ENCODE data around the gene ELF3.
"Not testable (repeated sequence)": the region's sequence is repeated elsewhere in the genome, so short reads cannot be mapped to it uniquely, and the experiment has no call there.

The ELF3 gene

DNA sequence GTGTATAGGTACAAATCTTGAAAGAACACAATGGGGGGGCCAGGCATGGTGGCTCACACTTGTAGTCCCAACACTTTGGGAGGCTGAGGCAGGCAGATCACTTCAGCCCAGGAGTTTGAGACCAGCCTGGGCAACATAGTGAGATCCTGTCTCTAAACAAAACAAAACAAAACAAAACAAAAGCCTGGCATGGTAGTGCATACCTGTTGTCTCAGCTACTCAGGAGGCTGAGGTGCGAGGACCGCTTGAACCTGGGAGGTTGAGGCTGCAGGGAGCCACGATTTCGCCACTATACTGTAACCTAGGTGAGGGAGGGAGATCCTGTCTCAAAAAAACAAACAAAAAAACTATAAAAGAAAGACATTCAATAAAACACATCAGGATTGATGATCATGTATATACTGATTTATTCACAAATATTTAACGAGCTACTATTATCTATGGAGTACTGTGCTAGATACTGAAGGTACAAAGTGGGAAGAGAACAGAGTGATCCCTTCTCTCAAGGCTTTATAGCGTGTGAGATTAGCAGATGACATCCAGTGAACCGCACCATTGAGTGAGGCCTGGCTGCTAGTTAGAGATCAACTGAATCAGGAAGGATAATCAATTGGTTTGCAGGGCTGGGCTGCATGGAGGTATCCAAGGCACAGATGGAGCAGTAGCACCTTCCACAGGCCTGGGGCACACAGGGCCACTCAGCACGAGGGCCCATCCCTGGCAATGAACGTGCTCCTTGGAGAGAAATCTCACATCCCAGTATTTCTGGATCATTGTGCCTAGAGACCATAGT, 26.4 kb downstream of the ELF3 start:
- no peak for DNase-seq

GRCh38 chr1:202037706-202038296, 27.4 kb downstream of the ELF3 start:
- no peak for DNase-seq

GRCh38 chr1:202038688-202039346, 28.4 kb downstream of the ELF3 start:
- no peak for DNase-seq

DNA sequence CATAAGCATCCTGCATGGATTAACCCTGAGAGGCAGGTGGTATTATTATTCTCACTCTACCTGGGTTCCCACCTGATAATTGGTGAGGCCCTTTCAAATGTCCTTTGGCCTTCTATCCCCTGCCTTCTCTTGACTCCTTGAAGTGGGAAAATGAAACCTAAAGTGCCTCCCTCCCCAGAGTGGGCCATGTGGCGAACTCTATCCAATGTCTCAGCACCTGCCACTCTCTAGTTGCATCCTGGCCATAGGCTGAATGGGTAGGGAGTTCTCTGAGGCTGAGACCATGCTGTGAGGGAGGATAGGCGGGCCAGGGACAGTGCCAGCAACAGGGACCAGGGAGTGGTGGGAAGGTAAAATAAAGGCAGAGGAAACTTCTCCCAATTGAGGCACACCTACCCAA, 35.3 kb downstream of the ELF3 start:
- DNase-seq = no peak

DNA sequence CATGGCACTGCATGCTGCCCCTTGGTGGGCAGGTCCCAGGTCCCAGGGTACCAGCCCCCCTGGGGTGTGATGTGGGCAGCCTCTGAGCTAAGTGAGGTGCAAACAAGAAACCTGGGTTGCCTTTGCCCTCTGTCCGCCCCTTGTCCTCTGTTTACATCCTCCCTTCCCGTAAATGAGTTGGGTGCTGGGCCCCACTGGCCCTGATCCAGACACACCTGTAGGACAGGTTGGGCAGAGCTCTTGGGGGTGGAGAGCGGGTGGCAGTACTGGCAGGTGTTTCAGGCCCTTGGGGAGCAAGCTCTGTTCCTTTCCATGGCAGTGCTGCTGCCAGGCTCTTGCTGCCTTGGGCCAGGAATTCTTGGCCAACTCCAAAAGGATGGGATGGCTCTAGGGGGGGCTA, 35.8 kb downstream of the ELF3 start:
- no peak for DNase-seq

DNA sequence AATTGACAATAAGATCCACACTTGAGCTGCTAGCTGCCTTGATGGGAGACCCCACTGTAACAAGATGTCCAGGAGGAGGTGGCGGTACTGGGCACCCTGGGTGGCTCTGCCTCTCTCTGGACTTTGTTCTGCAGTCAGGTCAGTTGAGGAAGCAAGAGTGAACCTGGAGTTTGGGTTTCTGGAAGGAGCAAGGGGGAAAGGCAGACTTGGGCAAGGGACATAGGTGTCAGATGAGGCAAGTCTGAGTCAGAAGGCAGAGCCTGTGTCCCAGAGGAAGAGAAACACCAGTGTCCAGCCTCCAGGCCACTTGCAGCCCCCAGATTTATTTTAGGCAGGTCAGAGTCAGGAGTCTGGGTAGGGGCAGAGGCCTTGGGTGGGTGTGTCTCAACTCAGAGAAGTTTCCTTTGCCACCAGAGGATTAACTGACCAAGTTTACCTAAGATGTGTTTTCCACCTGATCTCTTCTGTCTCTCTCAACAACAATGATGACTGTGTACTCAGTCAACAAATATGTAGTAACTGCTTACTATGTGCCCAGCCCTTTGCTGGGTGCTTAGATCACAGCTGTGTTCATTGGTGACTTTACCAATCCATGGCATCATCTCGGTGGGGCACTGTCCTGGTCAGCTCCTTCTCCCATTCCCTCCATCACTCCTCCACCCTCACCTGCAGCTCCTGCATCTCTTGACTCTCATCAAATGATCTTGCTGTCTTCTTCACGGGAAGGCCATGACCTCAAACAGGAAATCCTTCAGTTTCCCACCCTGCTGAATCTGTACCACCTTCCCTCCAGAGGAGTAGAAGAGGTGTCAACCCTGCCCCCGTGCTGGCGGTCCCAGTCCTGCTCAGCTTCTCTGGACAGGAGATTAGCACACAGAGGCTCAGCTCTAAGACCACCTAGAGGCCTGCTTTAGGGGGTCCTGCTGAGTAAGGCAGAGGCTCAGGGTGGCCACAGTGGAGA, 36.6 kb downstream of the ELF3 start:
- no peak for DNase-seq

DNA sequence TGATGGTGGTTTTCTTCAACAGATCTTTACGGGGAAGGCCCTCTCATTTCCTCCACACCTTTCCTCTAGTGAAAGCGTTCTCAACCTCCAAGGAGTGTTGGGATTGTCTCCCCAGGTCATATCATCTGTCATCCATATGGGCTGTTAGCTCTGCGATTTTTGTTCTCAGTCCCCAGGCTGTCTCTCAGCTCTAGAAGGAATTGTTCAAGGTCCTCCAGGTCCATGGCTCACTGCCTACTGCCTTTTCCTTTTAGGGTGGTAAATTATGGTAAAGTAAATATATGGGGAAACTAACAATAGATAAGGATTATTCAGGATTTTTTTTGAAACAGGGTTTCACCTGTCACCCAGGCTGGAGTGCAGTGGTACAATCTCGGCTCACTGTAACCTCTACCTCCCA, 37.6 kb downstream of the ELF3 start:
- no peak for DNase-seq

GRCh38 chr1:202049129-202049528, 38.7 kb downstream of the ELF3 start:
- no peak for DNase-seq

DNA sequence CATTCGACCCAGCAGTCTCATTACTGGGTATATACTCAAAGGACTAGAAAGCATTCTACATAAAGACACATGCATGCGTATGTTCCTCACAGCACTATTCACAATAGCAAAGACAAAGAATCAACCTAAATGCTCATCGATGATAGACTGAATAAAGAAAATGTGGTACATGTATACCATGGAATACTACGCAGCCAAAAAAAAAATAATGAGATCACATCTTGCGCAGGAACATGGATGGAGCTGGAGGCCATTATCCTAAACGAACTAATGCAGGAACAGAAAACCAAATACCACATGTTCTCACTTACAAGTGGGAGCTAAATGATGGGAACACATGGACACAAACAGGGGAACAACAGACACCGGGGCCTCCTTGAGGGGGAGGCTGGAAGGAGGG, 43.7 kb downstream of the ELF3 start:
- DNase-seq = no peak

DNA sequence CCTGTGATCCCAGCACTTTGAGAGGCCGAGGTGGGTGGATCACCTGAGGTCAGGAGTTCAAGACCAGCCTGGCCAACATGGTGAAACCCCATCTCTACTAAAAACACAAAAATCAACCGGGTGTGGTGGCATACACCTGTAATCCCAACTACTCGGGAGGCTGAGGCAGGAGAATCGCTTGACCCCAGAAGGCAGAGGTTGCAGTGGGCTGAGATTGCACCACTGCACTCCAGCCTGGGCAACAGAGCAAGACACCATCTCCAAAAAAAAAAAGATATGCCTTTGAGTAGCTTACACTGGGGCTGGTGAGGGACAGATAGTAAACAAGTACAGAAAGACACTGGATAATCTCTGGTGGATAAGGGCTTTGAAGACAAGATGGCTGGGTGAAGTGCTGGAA, 44.3 kb downstream of the ELF3 start:
- not testable (repeated sequence) for DNase-seq

DNA sequence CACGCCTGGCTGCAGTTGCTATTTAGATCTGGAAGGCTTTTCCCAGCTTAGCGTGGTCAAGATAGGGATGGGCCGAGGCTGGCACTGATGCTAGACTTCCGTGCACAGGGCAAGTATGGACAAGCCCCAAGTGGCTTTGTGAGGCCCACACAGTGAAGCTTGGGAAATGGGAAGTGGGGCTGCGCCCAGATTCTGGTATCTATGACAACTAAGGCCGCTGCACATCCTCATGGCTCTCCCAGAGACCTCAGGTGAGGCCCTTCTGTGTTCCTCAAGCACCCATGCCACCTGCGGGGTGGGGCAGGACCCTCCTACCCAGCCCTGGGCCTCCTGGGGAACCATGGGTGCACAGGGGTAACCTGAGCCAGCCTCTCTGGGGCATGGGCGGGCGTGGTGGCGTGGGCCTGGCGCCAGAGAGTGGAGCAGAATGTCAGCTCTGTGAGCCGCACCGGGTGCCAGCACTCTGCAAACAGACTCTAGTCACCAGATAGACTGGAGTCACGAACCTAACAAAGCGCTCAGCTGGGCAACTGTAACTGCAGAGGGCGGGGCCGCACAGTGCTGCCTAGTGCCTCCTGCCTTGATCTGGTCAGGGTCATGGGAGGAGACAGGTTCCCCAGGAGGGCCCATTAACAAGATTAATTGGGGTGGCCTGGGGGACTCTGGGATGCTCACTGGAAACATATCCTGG, 46.4 kb downstream of the ELF3 start:
- DNase-seq = no peak

- DNase-seq = not testable (repeated sequence)
Observed at GRCh38 chr1:202057335-202057704, 46.9 kb downstream of the ELF3 start.

DNA sequence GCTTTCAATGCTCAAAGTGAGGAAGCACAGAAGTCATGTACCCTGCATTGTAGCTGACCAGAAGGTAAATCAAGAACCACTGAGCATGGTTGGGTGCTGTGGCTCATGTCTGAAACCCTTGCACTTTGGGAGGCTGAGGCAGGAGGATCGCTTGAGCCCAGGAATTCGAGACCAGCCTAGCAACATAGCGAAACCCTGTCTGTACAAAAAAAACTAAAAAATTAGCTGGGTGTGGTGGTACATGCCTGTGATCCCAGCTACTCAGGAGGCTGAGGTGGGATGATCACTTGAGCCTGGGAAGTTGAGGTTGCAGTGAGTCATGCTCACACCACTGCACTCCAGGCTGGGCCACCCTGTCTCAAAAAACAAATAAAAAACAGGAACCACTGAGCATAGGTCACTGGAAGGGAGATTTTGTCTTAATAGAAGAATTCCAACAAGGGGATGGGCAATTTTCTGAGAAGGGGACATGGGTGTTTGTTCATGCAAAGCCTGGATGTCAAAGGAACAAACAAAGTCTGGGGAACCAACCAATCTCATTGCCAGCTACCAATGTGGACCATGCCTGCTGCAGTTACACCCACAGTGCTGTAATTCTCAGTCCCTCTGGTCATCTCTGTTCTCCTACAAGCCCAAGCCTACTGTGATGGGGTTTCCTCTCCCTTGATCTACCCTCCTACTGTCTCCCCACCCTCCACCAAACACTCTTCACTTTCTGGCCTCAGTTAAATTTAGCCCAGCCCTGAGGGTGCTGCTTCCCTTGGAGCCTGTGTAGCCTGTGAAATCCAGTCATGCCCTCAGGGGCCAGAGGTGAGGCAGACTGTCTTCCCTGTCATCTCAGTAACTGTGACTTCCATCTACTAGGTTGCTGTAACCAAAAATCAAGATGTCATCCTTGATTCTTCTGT, 47.9 kb downstream of the ELF3 start:
- no peak for DNase-seq

DNA sequence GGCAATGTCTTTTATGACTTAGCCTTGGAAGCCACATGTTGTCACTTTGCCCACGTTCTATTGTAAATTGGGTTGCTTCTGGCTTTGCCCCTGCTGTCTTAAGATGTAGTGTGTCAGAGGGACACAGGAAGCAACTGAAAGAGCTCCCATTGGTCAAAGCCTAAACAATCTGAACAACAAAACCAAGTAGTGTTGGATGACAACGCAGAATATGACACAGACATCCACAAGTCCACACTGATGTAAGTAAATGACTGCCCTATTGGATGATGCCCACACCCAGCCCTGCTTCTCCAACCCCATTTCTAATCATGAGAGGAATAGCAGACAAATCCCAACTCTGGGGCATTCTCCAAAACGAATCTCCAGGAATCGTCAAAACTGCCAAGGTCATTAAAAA, 50.7 kb downstream of the ELF3 start:
- no peak for DNase-seq

DNA sequence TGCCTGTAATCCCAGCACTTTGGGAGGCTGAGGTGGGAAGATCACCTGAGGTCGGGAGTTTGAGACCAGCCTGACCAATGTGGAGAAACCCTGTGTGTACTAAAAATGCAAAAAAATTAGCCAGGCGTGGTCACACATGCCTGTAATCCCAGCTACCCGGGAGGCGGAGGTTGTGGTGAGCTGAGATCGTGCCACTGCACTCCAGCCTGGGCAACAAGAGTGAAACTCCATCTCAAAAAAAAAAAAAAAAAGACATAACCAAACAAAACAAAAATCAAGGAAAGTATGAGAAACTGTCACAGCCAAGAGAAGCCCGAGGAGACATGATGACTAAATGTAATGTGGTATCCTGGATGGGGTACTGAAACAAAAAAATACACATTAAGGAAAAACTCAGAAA, 51.4 kb downstream of the ELF3 start:
- not testable (repeated sequence) for DNase-seq

DNA sequence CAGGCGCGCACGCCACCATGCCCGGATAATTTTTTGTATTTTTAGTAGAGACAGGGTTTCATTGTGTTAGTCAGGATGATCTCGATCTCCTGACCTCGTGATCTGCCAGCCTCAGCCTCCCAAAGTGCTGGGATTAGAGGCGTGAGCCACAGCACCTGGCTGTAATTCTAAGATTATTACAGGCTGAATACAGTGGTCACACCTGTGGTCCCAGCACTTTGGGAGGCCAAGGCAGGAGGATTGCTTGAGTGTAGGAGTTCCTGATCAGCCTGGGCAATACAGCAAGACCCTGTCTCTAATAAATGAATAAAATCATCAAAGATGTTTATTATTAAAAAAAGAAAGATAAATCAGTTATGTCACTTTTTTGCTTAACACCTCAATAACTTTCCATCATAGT, 52.2 kb downstream of the ELF3 start:
- not testable (repeated sequence) for DNase-seq

GRCh38 chr1:202063093-202063492, 52.7 kb downstream of the ELF3 start:
- no peak for DNase-seq

- not testable (repeated sequence) for DNase-seq
Observed at GRCh38 chr1:202064889-202065312, 54.5 kb downstream of the ELF3 start.

Measured in Kasumi-1 (cell line).